ENCODE data around the gene CAPN1. TPM values are rescaled to one million over a fixed set of nuclear protein-coding genes. Genes with fewer than 3 reads are reported as not detected.

The CAPN1 gene
- polyA plus RNA-seq, 1 donor from 2014 or later = 102 TPM

DNA sequence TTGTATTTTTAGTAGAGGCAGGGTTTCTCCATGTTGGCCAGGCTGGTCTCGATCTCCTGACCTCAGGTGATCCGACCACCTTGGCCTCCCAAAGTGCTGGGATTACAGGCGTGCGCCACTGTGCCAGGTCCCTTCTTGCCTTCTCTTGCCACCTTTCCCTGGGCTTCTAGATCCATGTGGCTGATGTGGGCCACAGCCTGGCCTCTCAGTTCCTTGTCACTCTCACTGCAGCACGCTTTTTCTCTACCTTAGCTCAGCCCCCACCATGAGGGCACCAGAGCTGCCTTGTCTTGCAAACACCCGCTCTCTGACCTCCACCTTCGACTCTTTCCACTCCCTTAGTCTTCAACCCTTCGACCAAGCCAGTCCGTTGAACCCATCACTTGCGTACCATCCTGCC is 7.5 kb downstream of the CAPN1 start:
- no peak for TF ChIP-seq EZH2 (IDR thresholded peaks at IDR 0.05; ENCODE audit: borderline replicate concordance, insufficient read depth, low read length, poor library complexity, severe bottlenecking)
- TF ChIP-seq, protein P1, sequence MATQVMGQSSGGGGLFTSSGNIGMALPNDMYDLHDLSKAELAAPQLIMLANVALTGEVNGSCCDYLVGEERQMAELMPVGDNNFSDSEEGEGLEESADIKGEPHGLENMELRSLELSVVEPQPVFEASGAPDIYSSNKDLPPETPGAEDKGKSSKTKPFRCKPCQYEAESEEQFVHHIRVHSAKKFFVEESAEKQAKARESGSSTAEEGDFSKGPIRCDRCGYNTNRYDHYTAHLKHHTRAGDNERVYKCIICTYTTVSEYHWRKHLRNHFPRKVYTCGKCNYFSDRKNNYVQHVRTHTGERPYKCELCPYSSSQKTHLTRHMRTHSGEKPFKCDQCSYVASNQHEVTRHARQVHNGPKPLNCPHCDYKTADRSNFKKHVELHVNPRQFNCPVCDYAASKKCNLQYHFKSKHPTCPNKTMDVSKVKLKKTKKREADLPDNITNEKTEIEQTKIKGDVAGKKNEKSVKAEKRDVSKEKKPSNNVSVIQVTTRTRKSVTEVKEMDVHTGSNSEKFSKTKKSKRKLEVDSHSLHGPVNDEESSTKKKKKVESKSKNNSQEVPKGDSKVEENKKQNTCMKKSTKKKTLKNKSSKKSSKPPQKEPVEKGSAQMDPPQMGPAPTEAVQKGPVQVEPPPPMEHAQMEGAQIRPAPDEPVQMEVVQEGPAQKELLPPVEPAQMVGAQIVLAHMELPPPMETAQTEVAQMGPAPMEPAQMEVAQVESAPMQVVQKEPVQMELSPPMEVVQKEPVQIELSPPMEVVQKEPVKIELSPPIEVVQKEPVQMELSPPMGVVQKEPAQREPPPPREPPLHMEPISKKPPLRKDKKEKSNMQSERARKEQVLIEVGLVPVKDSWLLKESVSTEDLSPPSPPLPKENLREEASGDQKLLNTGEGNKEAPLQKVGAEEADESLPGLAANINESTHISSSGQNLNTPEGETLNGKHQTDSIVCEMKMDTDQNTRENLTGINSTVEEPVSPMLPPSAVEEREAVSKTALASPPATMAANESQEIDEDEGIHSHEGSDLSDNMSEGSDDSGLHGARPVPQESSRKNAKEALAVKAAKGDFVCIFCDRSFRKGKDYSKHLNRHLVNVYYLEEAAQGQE (IDR thresholded peaks at IDR 0.05; ENCODE audit: borderline replicate concordance) = no peak
- Histone ChIP-seq H3K27ac (ENCODE audit: low read length) (no peak overlapping the region), H4K20me1 (ENCODE audit: insufficient read depth) (no peaks in the 10 kb centered on the region)

DNA sequence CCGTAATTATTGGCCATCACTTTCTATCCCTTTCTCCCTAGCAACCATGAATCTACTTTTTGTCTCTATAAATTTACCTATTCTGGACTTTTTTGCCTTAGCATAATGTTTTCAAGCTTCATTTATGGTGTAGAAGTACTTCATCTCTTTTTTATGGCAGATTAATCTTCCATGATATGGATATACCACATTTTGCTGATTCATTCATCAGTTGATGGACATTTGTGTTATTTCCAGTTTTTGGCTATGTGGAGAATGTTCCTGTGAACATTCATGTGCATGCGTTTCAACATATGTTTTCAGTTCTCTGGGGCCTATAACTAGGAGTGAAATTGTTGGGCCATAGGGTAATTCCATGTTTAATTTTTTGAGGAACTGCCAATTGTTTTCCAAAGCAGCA is 12.8 kb downstream of the CAPN1 start:
- Histone ChIP-seq H3K4me2 (ENCODE audit: low read length) (no peak overlapping the region), H3K9me2 (ENCODE audit: insufficient read depth, low read length) (no peaks in the 10 kb centered on the region), H4K20me1 (ENCODE audit: insufficient read depth) (no peaks in the 10 kb centered on the region), H3F3A (ENCODE audit: insufficient read depth, low read length, poor library complexity, severe bottlenecking) (no peaks in the 10 kb centered on the region), H3K36me3 (ENCODE audit: insufficient read depth, low read length) (peaks cover 8% of the 10 kb centered on the region), H3K4me3 (ENCODE audit: low read length) (no peak overlapping the region), H3K27ac (ENCODE audit: low read length) (no peak overlapping the region), H3K79me2 (replicated peaks; ENCODE audit: insufficient read depth, low read length) (no peaks in the 10 kb centered on the region), H3K9ac (ENCODE audit: low read length) (no peak overlapping the region), H3K9me3 (ENCODE audit: low read length) (no peaks in the 10 kb centered on the region), H2AFZ (ENCODE audit: low read depth, low read length) (no peak overlapping the region), H3K27me3 (ENCODE audit: insufficient read depth, low read depth, low read length) (no peaks in the 10 kb centered on the region)
- TF ChIP-seq EZH2 (IDR thresholded peaks at IDR 0.05; ENCODE audit: borderline replicate concordance, insufficient read depth, low read length, poor library complexity, severe bottlenecking) (no peak), TAF1 (IDR thresholded peaks at IDR 0.05; ENCODE audit: low read depth) (no peak), RAD21 (conservative IDR thresholded peaks at IDR 0.05) (no peak), EP300 (conservative IDR thresholded peaks at IDR 0.05; ENCODE audit: poor library complexity, severe bottlenecking) (no peak), MXI1 (conservative IDR thresholded peaks at IDR 0.05; ENCODE audit: poor library complexity, severe bottlenecking) (no peak)
- TF ChIP-seq, protein P2, sequence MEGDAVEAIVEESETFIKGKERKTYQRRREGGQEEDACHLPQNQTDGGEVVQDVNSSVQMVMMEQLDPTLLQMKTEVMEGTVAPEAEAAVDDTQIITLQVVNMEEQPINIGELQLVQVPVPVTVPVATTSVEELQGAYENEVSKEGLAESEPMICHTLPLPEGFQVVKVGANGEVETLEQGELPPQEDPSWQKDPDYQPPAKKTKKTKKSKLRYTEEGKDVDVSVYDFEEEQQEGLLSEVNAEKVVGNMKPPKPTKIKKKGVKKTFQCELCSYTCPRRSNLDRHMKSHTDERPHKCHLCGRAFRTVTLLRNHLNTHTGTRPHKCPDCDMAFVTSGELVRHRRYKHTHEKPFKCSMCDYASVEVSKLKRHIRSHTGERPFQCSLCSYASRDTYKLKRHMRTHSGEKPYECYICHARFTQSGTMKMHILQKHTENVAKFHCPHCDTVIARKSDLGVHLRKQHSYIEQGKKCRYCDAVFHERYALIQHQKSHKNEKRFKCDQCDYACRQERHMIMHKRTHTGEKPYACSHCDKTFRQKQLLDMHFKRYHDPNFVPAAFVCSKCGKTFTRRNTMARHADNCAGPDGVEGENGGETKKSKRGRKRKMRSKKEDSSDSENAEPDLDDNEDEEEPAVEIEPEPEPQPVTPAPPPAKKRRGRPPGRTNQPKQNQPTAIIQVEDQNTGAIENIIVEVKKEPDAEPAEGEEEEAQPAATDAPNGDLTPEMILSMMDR (IDR thresholded peaks at IDR 0.05; ENCODE audit: poor library complexity, severe bottlenecking) = no peak

More for the DNA sequence above, 7.5 kb downstream of the CAPN1 start:
- no peak overlapping the region for H3K9ac ChIP-seq (ENCODE audit: low read length)
- H3K79me2 ChIP-seq (replicated peaks; ENCODE audit: insufficient read depth, low read length) = no peaks in the 10 kb centered on the region
- no peak overlapping the region for H3K4me2 ChIP-seq (ENCODE audit: low read length)
- H3K9me2 ChIP-seq (ENCODE audit: insufficient read depth, low read length) = no peaks in the 10 kb centered on the region
- no peaks in the 10 kb centered on the region for H3K9me3 ChIP-seq (ENCODE audit: low read length)
- no peaks in the 10 kb centered on the region for H3K36me3 ChIP-seq (ENCODE audit: insufficient read depth, low read length)
- H3K4me3 ChIP-seq (ENCODE audit: low read length) = no peak overlapping the region
- H3F3A ChIP-seq (ENCODE audit: insufficient read depth, low read length, poor library complexity, severe bottlenecking) = no peaks in the 10 kb centered on the region
- H3K27me3 ChIP-seq (ENCODE audit: insufficient read depth, low read depth, low read length) = no peaks in the 10 kb centered on the region
- H2AFZ ChIP-seq (ENCODE audit: low read depth, low read length) = no peak overlapping the region

DNA sequence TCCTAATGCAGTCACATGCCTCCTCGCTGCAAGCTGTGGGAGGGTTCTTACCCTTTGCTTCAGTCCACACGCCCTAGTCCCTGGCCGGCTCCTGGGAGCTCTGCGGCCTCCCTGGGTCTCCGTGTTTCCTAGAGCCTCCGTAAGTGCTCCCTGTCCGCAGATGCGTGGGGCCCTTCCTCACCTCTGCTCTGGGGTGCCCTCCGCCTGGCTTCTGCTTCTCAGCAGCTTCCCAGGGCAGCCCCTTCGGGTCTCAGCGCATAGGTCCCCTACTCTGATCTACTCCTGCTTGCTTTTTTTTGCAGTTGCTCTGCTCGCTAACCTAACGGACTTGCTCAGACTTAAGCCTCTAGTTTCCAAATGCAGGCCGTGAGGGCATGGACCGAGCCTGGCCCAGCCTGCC is 22.4 kb downstream of the CAPN1 start:
- Histone ChIP-seq H3K27ac (ENCODE audit: low read length) (no peak overlapping the region), H2AFZ (ENCODE audit: low read depth, low read length) (no peak overlapping the region)
- TF ChIP-seq TAF1 (IDR thresholded peaks at IDR 0.05; ENCODE audit: low read depth) = no peak
- TF ChIP-seq MXI1 (conservative IDR thresholded peaks at IDR 0.05; ENCODE audit: poor library complexity, severe bottlenecking) = no peak
- no peak for TF ChIP-seq RAD21 (conservative IDR thresholded peaks at IDR 0.05)
- TF ChIP-seq, protein P2 (IDR thresholded peaks at IDR 0.05; ENCODE audit: poor library complexity, severe bottlenecking) = no peak
- no peak for TF ChIP-seq EP300 (conservative IDR thresholded peaks at IDR 0.05; ENCODE audit: poor library complexity, severe bottlenecking)
- TF ChIP-seq, protein P1 (IDR thresholded peaks at IDR 0.05; ENCODE audit: borderline replicate concordance) = no peak
- TF ChIP-seq POLR2AphosphoS5 (IDR thresholded peaks at IDR 0.05) = no peak

More for the DNA sequence above, 22.4 kb downstream of the CAPN1 start:
- no peak overlapping the region for H3K4me2 ChIP-seq (ENCODE audit: low read length)
- no peaks in the 10 kb centered on the region for H3K9me2 ChIP-seq (ENCODE audit: insufficient read depth, low read length)
- H3K79me2 ChIP-seq (replicated peaks; ENCODE audit: insufficient read depth, low read length) = no peaks in the 10 kb centered on the region
- H3K36me3 ChIP-seq (ENCODE audit: insufficient read depth, low read length) = peaks cover 3% of the 10 kb centered on the region
- no peaks in the 10 kb centered on the region for H4K20me1 ChIP-seq (ENCODE audit: insufficient read depth)
- H3F3A ChIP-seq (ENCODE audit: insufficient read depth, low read length, poor library complexity, severe bottlenecking) = no peaks in the 10 kb centered on the region
- no peak overlapping the region for H3K4me3 ChIP-seq (ENCODE audit: low read length)
- H3K27me3 ChIP-seq (ENCODE audit: insufficient read depth, low read depth, low read length) = no peaks in the 10 kb centered on the region
- no peak overlapping the region for H3K9ac ChIP-seq (ENCODE audit: low read length)
- no peaks in the 10 kb centered on the region for H3K9me3 ChIP-seq (ENCODE audit: low read length)
